ENCODE data around the gene GRIK4.

GRIK4 gene

GRCh38 chr11:120839846-120840402, 328.4 kb downstream of the GRIK4 start:
- DNase-seq (ENCODE audit: low spot score): no peak

- no peak for DNase-seq (ENCODE audit: low spot score)
Observed at GRCh38 chr11:120840661-120841060, 329.1 kb downstream of the GRIK4 start.

GRCh38 chr11:120841074-120841473, 329.5 kb downstream of the GRIK4 start:
- no peak for DNase-seq (ENCODE audit: low spot score)

GRCh38 chr11:120842195-120842594, 330.6 kb downstream of the GRIK4 start:
- no peak for DNase-seq (ENCODE audit: low spot score)

GRCh38 chr11:120853435-120853834, 341.9 kb downstream of the GRIK4 start:
- DNase-seq (ENCODE audit: low spot score): no peak

- no peak for DNase-seq (ENCODE audit: low spot score)
Observed at GRCh38 chr11:120854988-120855387, 343.4 kb downstream of the GRIK4 start.

GRCh38 chr11:120857508-120857907, 346.0 kb downstream of the GRIK4 start:
- DNase-seq (ENCODE audit: low spot score): no peak

GRCh38 chr11:120858740-120859139, 347.2 kb downstream of the GRIK4 start:
- DNase-seq (ENCODE audit: low spot score): no peak

GRCh38 chr11:120859552-120860295, 348.2 kb downstream of the GRIK4 start:
- DNase-seq (ENCODE audit: low spot score): no peak

GRCh38 chr11:120863359-120863758, 351.8 kb downstream of the GRIK4 start:
- DNase-seq (ENCODE audit: low spot score): no peak

GRCh38 chr11:120867024-120867423, 355.5 kb downstream of the GRIK4 start:
- DNase-seq (ENCODE audit: low spot score): no peak

- DNase-seq (ENCODE audit: low spot score): no peak
Observed at GRCh38 chr11:120867531-120867930, 356.0 kb downstream of the GRIK4 start.

GRCh38 chr11:120867988-120868387, 356.4 kb downstream of the GRIK4 start:
- DNase-seq (ENCODE audit: low spot score): no peak

GRCh38 chr11:120869097-120869496, 357.5 kb downstream of the GRIK4 start:
- DNase-seq (ENCODE audit: low spot score): no peak

GRCh38 chr11:120869516-120870011, 358.0 kb downstream of the GRIK4 start:
- no peak for DNase-seq (ENCODE audit: low spot score)

GRCh38 chr11:120871194-120871593, 359.6 kb downstream of the GRIK4 start:
- no peak for DNase-seq (ENCODE audit: low spot score)

GRCh38 chr11:120871924-120872323, 360.4 kb downstream of the GRIK4 start:
- DNase-seq (ENCODE audit: low spot score): no peak

GRCh38 chr11:120873966-120874735, 362.6 kb downstream of the GRIK4 start:
- DNase-seq (ENCODE audit: low spot score): no peak

GRCh38 chr11:120875986-120876385, 364.4 kb downstream of the GRIK4 start:
- no peak for DNase-seq (ENCODE audit: low spot score)

- no peak for DNase-seq (ENCODE audit: low spot score)
Observed at GRCh38 chr11:120877746-120878365, 366.3 kb downstream of the GRIK4 start.

- no peak for DNase-seq (ENCODE audit: low spot score)
Observed at GRCh38 chr11:120878781-120879180, 367.2 kb downstream of the GRIK4 start.

- no peak for DNase-seq (ENCODE audit: low spot score)
Observed at GRCh38 chr11:120880498-120881175, 369.1 kb downstream of the GRIK4 start.
